GM18870 (cell line): ENCODE measurements around the gene AGBL4.

Source experiments
- ATAC-seq: cut with Tn5 transposase; IDR thresholded peaks from one replicate; pipeline ENCODE4 v1.9.1; 2021; ENCODE audit warnings: moderate library complexity; ENCODE audit not compliant: unreplicated experiment

The AGBL4 gene

GRCh38 chr1:48784301-48784700 is 1239.5 kb downstream of the AGBL4 start:
- ATAC-seq: no peak

- no peak for ATAC-seq
Measured at GRCh38 chr1:48777219-48777895, 1246.4 kb downstream of the AGBL4 start.

DNA sequence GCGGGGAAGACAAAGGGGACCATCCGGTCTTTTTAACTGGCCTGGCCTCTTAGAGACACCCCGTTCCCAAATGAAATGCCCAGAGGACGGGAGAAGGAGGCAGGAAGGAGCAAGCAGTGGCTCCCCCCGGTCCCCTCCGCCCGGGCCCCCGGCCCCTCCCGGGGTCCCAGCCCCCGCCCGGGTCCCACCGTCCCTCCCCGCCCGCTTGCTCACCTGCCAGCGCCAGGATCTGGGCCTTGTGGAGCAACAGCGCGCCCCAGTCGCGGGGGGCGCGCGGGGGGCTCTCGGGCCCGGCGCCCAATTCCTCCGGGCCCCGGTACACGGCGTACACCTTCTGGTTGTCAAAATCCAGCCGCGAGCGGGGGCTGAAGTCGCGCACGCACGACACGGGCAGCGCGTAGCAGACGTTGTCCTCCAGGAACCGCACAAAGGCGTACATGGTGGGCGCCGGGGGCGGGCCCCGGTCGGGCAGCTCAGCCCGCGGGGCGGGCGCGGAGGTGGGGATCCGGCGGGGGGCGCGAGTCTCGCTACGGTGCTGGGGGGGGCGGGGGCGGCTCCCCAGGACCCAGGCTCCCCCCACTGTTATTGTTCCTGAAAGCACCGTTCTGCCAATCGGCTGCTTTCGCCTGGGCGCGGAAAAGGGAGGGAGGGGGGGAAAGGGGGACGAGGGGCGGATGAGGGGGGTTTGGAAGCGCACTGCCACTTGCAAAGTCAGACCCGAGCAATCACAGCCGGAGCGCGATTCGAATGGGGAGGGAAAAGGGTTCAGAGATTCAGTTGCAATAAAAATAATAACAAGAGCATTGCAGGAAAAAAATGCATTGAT is 1247.1 kb downstream of the AGBL4 start, which contains the start of gene BEND5:
TSS of gene BEND5 (minus strand) at position 499 of the 826 bp plus-strand sequence. CDS start at position 439, 60 bp downstream.
- ATAC-seq: no peak

DNA sequence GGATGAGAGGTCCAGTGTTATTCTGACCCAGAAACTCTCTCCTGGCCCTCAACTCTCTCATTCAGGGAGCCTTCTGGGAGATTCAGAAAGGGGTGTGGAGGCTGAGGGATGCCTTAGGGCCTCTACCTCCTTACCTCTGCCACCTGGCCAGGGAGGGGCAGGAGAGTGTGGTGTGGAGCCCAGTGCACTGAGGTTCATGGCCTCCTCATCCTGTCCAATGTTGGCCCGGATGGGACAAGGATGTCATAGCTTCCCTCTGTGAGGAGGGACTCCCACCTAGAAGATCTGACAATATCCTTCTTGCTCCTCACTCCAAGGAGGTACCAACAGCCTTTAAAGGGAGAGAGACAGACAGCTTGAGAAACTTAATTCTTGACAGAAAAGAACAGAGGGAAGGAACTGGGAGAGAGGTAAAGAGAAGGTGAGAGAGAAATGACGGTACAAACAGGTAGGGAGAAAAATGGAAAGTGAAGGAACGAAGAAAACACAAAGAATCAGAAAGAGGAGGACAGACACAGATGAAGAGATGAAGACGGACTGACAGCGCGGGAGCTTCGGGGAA is 1247.8 kb downstream of the AGBL4 start:
- no peak for ATAC-seq

DNA sequence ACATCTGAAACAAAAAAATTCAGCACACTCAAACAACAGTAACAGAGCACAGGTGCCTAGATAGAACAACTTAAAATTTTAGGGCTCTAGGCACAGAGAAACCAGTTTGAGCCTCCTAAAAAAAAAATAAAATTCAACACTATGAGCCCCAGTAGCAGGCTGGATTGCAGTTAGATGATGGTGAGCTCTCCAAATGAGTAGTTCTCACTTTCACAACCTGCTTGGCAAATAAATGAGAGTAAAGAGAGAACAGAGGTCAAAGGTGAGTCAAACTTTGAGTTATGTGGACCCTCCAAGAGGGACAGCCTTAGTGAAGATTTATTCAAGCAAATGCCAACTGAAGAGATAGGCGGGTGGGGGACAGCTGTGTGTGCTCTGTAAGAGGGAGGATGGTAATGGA is 1250.6 kb downstream of the AGBL4 start:
- peak; percentile 63 for ATAC-seq

- ATAC-seq: no peak
Measured at GRCh38 chr1:48772211-48772610, 1251.5 kb downstream of the AGBL4 start.

- no peak for ATAC-seq
Measured at GRCh38 chr1:48771561-48771960, 1252.2 kb downstream of the AGBL4 start.

DNA sequence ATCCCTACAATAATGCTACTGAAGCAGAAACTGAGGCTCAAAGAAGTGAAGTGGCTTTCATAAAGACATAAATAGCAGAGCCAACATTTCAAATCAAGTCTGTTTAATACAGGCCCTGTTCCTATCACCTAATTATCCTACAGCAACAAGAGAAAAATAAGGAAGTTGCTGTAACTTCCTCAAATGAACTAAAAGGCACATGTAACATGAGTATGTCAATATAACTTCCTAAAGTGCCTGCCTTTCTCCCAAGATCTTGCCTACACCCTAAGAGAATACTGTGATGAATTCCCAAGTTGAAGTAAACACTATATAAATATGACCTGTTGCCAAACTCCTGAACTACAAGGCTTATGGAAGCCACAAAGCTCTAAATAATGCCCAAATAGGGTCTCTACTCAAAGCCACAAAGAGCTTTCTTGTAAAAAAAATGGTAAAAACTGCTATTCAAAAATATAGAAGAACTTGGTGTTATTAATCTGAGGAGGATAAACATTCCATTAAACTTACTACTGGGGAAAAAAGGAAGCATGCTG is 1255.7 kb downstream of the AGBL4 start:
- no peak for ATAC-seq

GRCh38 chr1:48765335-48765734 is 1258.4 kb downstream of the AGBL4 start:
- no peak for ATAC-seq

- ATAC-seq: no peak
Measured at GRCh38 chr1:48761986-48762385, 1261.8 kb downstream of the AGBL4 start.

GRCh38 chr1:48761411-48761810 is 1262.3 kb downstream of the AGBL4 start:
- no peak for ATAC-seq

- no peak for ATAC-seq
Measured at GRCh38 chr1:48760857-48761256, 1262.9 kb downstream of the AGBL4 start.

- no peak for ATAC-seq
Measured at GRCh38 chr1:48758976-48759375, 1264.8 kb downstream of the AGBL4 start.

GRCh38 chr1:48757363-48757762 is 1266.4 kb downstream of the AGBL4 start:
- peak; percentile 49 for ATAC-seq

- no peak for ATAC-seq
Measured at GRCh38 chr1:48756683-48757316, 1267.0 kb downstream of the AGBL4 start.

DNA sequence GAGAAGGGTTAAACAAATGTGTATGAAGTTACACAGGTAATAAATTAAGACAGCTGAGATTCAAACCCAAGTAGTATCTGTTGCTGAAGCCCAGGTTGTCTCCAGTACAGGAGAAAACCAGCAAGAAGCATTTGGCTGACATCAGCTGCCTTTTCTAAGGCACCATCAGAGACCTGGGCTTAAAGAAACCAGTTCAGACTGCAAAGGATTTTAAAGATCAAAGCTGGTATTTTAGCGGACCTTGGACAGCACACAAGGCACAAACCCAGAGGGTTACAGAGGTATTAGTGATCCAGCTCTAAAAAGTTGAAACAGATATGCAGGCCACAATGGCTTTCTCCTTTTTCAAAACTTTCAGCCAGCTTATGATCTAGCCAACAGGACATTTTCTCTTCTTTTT is 1270.5 kb downstream of the AGBL4 start:
- ATAC-seq: no peak

DNA sequence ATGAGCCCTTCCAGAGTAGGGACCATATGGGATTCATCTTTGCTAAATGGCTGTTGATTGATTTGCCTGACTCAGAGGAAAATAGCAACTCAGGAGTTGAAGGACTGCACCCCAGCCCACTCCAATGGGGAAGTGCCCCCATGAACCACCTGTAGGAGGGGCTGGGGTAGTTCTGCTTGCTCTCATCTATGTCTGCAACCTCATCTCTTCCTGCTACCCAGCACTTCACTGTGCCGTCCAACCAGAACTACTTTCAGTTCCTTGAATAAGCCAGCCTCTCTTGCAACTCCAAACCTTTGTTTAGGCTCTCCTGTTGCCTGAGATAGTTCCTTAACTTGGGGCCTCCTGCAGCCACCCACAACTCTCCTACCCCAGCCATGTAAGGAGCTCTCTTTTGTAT is 1273.6 kb downstream of the AGBL4 start:
- no peak for ATAC-seq

GRCh38 chr1:48749068-48749467 is 1274.7 kb downstream of the AGBL4 start:
- no peak for ATAC-seq

DNA sequence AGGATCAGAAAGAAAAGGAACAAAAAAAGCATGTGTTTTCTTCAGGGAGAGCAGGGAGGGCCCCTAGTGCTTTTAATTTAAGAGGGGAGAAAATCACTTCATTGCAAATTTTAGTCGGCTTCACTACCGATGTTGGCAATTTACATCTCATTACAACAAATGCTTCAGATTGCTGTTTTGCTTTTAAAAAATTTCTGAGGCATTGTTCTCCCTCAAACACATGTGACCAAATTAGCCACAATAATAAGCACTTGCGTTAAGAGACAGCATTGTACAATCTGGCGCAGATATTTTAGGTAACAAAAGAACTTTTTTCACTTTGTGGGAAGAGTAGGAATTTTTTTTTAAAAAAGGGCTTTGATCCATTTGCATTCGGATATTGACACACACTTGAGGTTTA is 1276.8 kb downstream of the AGBL4 start:
- no peak for ATAC-seq

- ATAC-seq: no peak
Measured at GRCh38 chr1:48744032-48744431, 1279.7 kb downstream of the AGBL4 start.

- no peak for ATAC-seq
Measured at GRCh38 chr1:48743480-48743879, 1280.3 kb downstream of the AGBL4 start.
